ENCODE results near the gene FRRS1L. TPM values are rescaled to one million over a fixed set of nuclear protein-coding genes. Genes with fewer than 3 reads are reported as not detected.

Gene FRRS1L
- polyA plus RNA-seq (2011; rRNA removed) = 0.04 and 0.20 TPM in 2 replicates
- polyA minus RNA-seq (2011; rRNA and poly(A)+ RNA removed) = under 0.01 and 0.19 TPM in 2 replicates

GRCh38 chr9:109166771-109167601 is at the start of gene FRRS1L:
FRRS1L (minus strand) TSS chr9:109167249; CDS start chr9:109167138, 111 bp downstream.
- POLR2A ChIA-PET = no interaction called here
- no peak for DNase-seq (ENCODE audit: low read depth)
- TF ChIP-seq, protein P1, sequence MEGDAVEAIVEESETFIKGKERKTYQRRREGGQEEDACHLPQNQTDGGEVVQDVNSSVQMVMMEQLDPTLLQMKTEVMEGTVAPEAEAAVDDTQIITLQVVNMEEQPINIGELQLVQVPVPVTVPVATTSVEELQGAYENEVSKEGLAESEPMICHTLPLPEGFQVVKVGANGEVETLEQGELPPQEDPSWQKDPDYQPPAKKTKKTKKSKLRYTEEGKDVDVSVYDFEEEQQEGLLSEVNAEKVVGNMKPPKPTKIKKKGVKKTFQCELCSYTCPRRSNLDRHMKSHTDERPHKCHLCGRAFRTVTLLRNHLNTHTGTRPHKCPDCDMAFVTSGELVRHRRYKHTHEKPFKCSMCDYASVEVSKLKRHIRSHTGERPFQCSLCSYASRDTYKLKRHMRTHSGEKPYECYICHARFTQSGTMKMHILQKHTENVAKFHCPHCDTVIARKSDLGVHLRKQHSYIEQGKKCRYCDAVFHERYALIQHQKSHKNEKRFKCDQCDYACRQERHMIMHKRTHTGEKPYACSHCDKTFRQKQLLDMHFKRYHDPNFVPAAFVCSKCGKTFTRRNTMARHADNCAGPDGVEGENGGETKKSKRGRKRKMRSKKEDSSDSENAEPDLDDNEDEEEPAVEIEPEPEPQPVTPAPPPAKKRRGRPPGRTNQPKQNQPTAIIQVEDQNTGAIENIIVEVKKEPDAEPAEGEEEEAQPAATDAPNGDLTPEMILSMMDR (IDR thresholded peaks at IDR 0.05; ENCODE audit: insufficient read depth, low read depth, low read length) = no peak
- Histone ChIP-seq H3K27me3 (ENCODE audit: control insufficient read depth, insufficient read depth, low read length) (peaks cover 11% of the 10 kb centered on the region), H3K4me3 (ENCODE audit: low read depth, low read length) (no peak within 1 kb of the TSS), H3K36me3 (ENCODE audit: control insufficient read depth, insufficient read depth, low read length) (no peaks in the 10 kb centered on the region)
- CTCF ChIA-PET = interaction anchor here (1.3 kb wide), 1 partner anchor 32 kb away, joined by 3 read pairs; no protein-coding TSS in a partner anchor

DNA sequence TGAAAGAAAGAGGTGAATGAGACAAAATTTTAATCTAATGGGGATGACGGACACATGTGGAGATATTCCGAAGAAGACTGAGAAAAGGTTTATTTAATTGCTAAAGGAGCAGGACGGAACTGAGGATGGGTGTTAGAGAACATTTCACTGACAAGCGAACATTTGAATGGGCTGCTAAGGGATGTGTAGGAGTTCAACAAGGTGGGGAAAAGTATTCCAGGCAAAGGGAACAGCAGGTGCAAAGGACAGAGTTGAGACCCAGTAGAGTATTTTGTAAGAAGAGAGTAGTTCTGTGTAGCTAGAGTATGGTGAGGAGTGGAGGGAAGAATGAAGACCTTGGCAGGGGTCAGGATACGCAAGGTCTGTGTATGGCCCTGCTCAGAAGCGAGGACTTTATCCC is 47.4 kb upstream of the FRRS1L start:
- no peak for DNase-seq (ENCODE audit: low read depth)
- TF ChIP-seq, protein P1 (IDR thresholded peaks at IDR 0.05; ENCODE audit: insufficient read depth, low read depth, low read length) = no peak
- H3K4me3 ChIP-seq (ENCODE audit: low read depth, low read length) = no peak overlapping the region
- H3K27me3 ChIP-seq (ENCODE audit: control insufficient read depth, insufficient read depth, low read length) = peaks cover 6% of the 10 kb centered on the region
- ChIA-PET POLR2A (no interaction called here), CTCF (interaction anchor here (0.8 to 1.8 kb wide), 5 partner anchors 9 to 223 kb away, joined by 3 to 6 read pairs (median 4); no protein-coding TSS in a partner anchor)
- H3K36me3 ChIP-seq (ENCODE audit: control insufficient read depth, insufficient read depth, low read length) = no peaks in the 10 kb centered on the region

DNA sequence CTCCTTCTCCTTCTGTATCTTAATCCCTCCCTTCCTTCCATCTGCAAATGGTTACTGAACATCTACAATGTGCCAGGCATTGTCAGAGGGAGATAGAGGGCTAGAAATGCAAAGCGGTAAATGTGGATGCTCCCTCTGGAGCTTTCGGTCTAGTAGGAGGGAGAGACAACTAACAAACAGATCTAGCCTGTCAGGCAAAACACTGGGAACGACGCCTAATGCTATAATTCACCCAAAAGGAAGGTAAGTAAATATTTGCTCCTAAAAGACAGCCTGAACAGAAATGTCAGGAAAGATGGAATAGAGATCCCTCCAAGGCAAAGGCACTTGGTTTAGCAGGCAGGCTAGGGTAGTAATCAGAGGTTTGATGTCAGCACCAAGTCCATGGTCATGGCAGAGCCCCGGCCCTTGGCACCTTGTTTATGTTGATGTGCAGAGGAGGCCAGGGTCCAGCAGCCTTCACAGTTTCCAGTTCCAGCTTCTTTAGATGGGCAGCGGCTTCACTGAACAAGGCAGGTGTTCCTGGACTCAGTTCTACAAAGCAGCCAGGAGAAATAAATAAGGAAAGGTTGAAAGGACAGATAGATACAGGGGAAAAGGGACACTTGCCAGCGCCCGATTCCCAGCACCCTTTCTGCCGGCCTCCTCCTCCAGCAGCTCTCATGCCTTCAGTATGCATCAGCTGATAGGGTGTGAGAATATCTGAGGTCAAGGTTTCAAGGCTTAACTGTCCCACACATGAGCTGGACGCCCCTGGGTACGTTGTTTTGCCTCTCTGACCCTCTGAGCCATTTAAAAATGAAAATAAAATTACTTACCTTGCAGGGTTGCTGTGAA is 46.5 kb upstream of the FRRS1L start:
- no peaks in the 10 kb centered on the region for H3K36me3 ChIP-seq (ENCODE audit: control insufficient read depth, insufficient read depth, low read length)
- TF ChIP-seq, protein P1 (IDR thresholded peaks at IDR 0.05; ENCODE audit: insufficient read depth, low read depth, low read length) = no peak
- ChIA-PET POLR2A (no interaction called here), CTCF (no interaction called here)
- peaks cover 6% of the 10 kb centered on the region for H3K27me3 ChIP-seq (ENCODE audit: control insufficient read depth, insufficient read depth, low read length)
- no peak overlapping the region for H3K4me3 ChIP-seq (ENCODE audit: low read depth, low read length)
- no peak for DNase-seq (ENCODE audit: low read depth)

DNA sequence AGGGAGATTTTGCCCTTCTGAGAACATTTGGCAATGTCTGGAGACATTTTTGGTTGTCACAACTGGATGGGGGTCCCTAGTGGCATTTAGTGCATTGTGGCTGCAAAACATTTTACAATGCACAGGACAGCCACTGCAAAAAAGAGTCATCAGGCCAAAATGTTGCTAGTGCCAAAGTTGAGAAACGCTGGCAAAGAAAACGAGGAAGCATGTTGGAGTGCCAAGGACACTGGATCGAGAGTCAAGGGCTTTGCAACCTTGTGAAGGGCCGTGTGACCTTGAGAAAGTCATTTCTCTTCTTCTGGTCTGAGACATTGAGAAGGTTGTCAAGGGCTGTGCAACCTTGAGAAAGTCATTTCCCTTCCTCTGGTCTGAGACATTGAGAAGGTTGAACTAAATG is 45.7 kb upstream of the FRRS1L start:
- Histone ChIP-seq H3K36me3 (ENCODE audit: control insufficient read depth, insufficient read depth, low read length) (no peaks in the 10 kb centered on the region), H3K4me3 (ENCODE audit: low read depth, low read length) (no peak overlapping the region), H3K27me3 (ENCODE audit: control insufficient read depth, insufficient read depth, low read length) (peaks cover 6% of the 10 kb centered on the region)
- CTCF ChIA-PET = no interaction called here
- TF ChIP-seq, protein P1 (IDR thresholded peaks at IDR 0.05; ENCODE audit: insufficient read depth, low read depth, low read length) = no peak
- POLR2A ChIA-PET = no interaction called here
- DNase-seq (ENCODE audit: low read depth) = no peak

DNA sequence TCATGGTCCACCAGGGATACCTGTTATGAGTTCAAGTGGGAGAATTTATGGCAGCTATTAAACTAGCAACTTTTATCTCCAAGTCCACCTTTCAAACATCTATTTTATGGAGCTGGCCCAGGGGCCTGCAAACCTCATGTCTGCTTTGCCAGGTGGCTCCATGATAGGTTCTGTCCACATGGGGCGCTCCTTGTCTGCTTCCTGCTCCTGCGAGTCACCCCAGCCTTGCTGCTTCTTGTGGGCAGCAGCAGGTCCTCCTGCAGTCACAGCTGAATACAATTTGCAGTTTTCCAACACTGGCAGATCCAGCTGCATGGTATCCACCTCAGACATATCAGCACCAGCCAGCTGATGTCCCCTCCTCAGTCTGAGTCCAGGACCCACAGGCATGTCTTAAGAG is 39.6 kb upstream of the FRRS1L start:
- CTCF ChIA-PET = interaction anchor here (0.7 to 2.3 kb wide), 3 partner anchors 8 to 511 kb away, joined by 3 to 6 read pairs (median 3); no protein-coding TSS in a partner anchor
- no peak for DNase-seq (ENCODE audit: low read depth)

More for the DNA sequence above, 39.6 kb upstream of the FRRS1L start:
- H3K36me3 ChIP-seq (ENCODE audit: control insufficient read depth, insufficient read depth, low read length) = no peaks in the 10 kb centered on the region
- no peak overlapping the region for H3K4me3 ChIP-seq (ENCODE audit: low read depth, low read length)
- TF ChIP-seq, protein P1 (IDR thresholded peaks at IDR 0.05; ENCODE audit: insufficient read depth, low read depth, low read length) = peak; percentile 17; the same call in 1 of the 2 replicates
- H3K27me3 ChIP-seq (ENCODE audit: control insufficient read depth, insufficient read depth, low read length) = peaks cover 1% of the 10 kb centered on the region; the same call in 1 of the 2 replicates
- POLR2A ChIA-PET = no interaction called here
